ENCODE data around the gene GRIK3.

DNA sequence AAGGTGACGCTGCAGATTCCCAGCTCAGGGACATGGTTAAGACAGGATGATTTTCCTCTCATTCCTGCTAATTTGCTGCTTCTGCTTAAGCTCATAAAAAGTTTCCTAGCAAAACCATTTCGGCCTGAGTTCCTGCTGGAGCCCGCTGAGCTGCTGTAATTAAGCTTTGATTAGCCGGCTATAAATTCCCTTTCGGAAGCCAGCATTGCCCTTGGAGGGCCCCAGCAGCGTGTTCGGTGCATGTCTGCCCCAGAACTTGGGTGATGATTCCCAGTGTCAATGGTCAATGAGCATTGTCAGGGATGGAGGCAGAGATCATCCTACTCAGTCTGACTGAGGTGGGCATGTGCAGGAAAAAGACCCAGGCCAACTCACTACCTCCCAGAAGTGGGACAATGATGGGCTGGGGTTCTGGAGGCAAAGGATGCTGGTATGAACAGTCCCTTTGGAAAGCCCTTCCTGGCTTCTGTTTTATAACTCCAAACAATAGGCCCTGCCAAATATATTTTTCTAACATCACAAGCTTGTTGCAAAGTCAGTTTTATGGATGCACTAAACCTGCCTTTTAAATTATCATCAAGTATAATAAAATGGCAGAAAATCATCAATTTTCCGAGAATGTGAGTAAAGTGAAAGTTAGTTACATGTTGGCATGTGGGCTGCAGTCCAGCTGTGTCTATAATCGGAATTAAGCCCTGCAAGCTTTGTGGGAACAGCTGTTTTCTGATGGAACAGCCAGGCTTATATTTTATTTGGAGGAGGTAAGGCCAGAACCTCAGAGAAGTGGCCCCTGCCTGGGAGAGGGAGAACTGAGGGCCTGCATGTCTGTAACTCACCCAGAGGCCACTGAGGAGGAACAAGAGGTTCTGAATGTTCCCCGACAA, 257.1 kb downstream of the GRIK3 start:
- TF ChIP-seq, protein P1, sequence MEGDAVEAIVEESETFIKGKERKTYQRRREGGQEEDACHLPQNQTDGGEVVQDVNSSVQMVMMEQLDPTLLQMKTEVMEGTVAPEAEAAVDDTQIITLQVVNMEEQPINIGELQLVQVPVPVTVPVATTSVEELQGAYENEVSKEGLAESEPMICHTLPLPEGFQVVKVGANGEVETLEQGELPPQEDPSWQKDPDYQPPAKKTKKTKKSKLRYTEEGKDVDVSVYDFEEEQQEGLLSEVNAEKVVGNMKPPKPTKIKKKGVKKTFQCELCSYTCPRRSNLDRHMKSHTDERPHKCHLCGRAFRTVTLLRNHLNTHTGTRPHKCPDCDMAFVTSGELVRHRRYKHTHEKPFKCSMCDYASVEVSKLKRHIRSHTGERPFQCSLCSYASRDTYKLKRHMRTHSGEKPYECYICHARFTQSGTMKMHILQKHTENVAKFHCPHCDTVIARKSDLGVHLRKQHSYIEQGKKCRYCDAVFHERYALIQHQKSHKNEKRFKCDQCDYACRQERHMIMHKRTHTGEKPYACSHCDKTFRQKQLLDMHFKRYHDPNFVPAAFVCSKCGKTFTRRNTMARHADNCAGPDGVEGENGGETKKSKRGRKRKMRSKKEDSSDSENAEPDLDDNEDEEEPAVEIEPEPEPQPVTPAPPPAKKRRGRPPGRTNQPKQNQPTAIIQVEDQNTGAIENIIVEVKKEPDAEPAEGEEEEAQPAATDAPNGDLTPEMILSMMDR (IDR thresholded peaks at IDR 0.05; ENCODE audit: poor library complexity) = no peak
- no peak for TF ChIP-seq EZH2 (IDR thresholded peaks at IDR 0.05; ENCODE audit: borderline replicate concordance)
